Measurements from ENCODE around the gene EPS15.

GRCh38 chr1:51537568-51537967 lies 18.5 kb upstream of the EPS15 start:
- TF ChIP-seq CTCF (conservative IDR thresholded peaks at IDR 0.05; ENCODE audit: low read length) (no peak), EZH2phosphoT487 (IDR thresholded peaks at IDR 0.05; ENCODE audit: borderline replicate concordance) (no peak)

Data from Loucy (cell line).